Mucosa of descending colon (tissue), 3 donors: ENCODE results near the gene LNX1. TPM values are rescaled to one million over a fixed set of nuclear protein-coding genes. Genes with fewer than 3 reads are reported as not detected.
A peak's percentile ranks its signal among the peaks of the same experiment; 100 is the strongest.
"Not testable (repeated sequence)": the region's sequence is repeated elsewhere in the genome, so short reads cannot be mapped to it uniquely, and the experiment has no call there.

Experiments used
- ATAC-seq: fragments of 200-7000 bp; cut with Tn5 transposase; one replicate; pipeline ENCODE4 v1.9.1; 2020; ENCODE audit warnings: mild to moderate bottlenecking, moderate library complexity
- DNase-seq, 3 donors: peaks; one replicate each; pipeline ENCODE4 v3.0.0-alpha.2; 2020
- H3K36me3 ChIP-seq: fragments of 200-600 bp; one replicate; pipeline ENCODE4 v1.8.0; 2021; ENCODE audit warnings: low read depth, mild to moderate bottlenecking
- H3K4me1 ChIP-seq: fragments of 200-600 bp; one replicate; pipeline ENCODE4 v1.8.0; 2021; ENCODE audit warnings: low read depth, mild to moderate bottlenecking
- H3K4me3 ChIP-seq: fragments of 200-600 bp; one replicate; pipeline ENCODE4 v1.8.0; 2021; ENCODE audit warnings: mild to moderate bottlenecking
- H3K9me3 ChIP-seq: fragments of 200-600 bp; one replicate; pipeline ENCODE4 v1.8.0; 2021; ENCODE audit warnings: mild to moderate bottlenecking
- intact Hi-C, 2 donors: fragments of 100-400 bp; cut with DNase I in 1 of 2; cut with micrococcal nuclease in 1 of 2; formaldehyde crosslinking; loops; one replicate each; pipeline versions ENCODE4 v1.11.0 to v1.11.1; 2022; cut with DNase I, micrococcal nuclease
- total RNA-seq, 3 donors: library from RNA; stranded (reverse); fragmentation: NEBNext Ultra II Directional in 2 of 3; extraction: Animal tissue kit (Norgen Biotek cat#: 25700) in 2 of 3; gene quantifications; one replicate each; pipeline versions ENCODE4 v1.2.1 to v1.2.4, GENCODE V29; 2021 to 2023
- TF ChIP-seq, protein P1 (sequence below): fragments of 200-600 bp; IDR thresholded peaks from one replicate; pipeline ENCODE4 v1.8.0; 2022; ENCODE audit warnings: antibody characterized with exemption, mild to moderate bottlenecking
- donor health status: DM: no; HTN: no; CAD: no; lungs with moderate emphysema.
- donor health status: DM: no; HTN: no; CAD: no.
- donor health status: DM: no; HTN: yes; CAD: no.

Gene LNX1
- total RNA-seq, 3 donors from 2014 or later, result 8.2 to 24.3 (median 23.2) TPM

DNA sequence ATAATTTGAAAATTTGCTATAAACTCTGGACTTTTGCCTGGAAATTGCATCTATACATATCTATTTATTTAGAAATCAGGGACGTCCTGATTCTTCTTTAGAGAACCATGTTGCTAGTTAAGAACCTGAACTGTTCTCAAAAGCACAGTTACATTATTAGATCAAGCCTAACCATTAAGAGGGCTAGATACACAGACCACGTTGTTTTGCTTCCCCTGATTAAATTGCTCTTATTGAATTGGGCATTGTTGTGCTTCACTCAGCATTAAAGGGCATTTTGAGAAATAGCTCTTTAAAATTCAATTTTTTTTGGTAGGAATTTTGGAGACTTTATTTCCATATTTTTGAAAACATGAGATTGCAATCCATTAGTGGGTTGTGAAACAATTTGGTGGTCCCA lies 169.5 kb downstream of the LNX1 start:
- intact Hi-C loops, result no loop called here
- ATAC-seq, result no peak
- TF ChIP-seq, protein P1, sequence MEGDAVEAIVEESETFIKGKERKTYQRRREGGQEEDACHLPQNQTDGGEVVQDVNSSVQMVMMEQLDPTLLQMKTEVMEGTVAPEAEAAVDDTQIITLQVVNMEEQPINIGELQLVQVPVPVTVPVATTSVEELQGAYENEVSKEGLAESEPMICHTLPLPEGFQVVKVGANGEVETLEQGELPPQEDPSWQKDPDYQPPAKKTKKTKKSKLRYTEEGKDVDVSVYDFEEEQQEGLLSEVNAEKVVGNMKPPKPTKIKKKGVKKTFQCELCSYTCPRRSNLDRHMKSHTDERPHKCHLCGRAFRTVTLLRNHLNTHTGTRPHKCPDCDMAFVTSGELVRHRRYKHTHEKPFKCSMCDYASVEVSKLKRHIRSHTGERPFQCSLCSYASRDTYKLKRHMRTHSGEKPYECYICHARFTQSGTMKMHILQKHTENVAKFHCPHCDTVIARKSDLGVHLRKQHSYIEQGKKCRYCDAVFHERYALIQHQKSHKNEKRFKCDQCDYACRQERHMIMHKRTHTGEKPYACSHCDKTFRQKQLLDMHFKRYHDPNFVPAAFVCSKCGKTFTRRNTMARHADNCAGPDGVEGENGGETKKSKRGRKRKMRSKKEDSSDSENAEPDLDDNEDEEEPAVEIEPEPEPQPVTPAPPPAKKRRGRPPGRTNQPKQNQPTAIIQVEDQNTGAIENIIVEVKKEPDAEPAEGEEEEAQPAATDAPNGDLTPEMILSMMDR, result no peak
- Histone ChIP-seq H3K4me1 (no peaks in the 10 kb centered on the region), H3K36me3 (no peaks in the 10 kb centered on the region), H3K4me3 (no peak overlapping the region), H3K9me3 (no peaks in the 10 kb centered on the region)
- DNase-seq, result no peak

GRCh38 chr4:53419208-53419607 lies 172.1 kb downstream of the LNX1 start:
- TF ChIP-seq, protein P1, result no peak
- Histone ChIP-seq H3K4me1 (no peaks in the 10 kb centered on the region), H3K36me3 (no peaks in the 10 kb centered on the region), H3K4me3 (no peak overlapping the region), H3K9me3 (no peaks in the 10 kb centered on the region)
- DNase-seq, result no peak
- ATAC-seq, result no peak
- intact Hi-C loops, result no loop called here

DNA sequence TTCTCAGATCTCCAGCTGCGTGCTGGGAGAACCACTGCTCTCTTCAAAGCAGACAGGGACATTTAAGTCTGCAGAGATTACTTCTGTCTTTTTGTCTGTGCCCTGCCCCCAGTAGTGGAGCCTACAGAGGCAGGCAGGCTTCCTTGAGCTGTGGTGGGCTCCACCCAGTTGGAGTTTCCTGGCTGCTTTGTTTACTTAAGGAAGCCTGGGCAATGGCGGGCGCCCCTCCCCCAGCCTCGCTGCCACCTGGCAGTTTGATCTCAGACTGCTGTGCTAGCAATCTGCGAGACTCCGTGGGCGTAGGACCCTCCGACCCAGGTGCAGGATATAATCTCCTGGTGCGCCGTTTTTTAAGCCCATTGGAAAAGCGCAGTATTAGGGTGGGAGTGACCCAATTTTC lies 181.8 kb downstream of the LNX1 start:
- H3K9me3 ChIP-seq, H3K36me3 ChIP-seq, H3K4me3 ChIP-seq, ATAC-seq, intact Hi-C loops: not testable (repeated sequence)
- DNase-seq, result peak in 1 of 3 donors; percentile 31
- H3K4me1 ChIP-seq, result peaks cover 13% of the 10 kb centered on the region

Other genes with a start within 250 kb of the LNX1 start
- gene SCFD2, start 225.4 kb downstream of the LNX1 start, total RNA-seq, result 10 to 100 TPM; 11.7 to 17.2 (median 16.0) TPM
- gene FIP1L1, start 213.8 kb downstream of the LNX1 start, total RNA-seq, result 10 to 100 TPM; 38.9 to 46.1 (median 39.9) TPM